SK-N-SH (cell line): Measurements from ENCODE around the gene CNIH3. TPM values are rescaled to one million over a fixed set of nuclear protein-coding genes. Genes with fewer than 3 reads are reported as not detected.

Experiments
- CTCF ChIA-PET: fragments of 300-600, 350-600 bp; formaldehyde crosslinking; extraction: SDS; loops from one replicate; lab custom pipeline; 2021; lab: Yijun Ruan, JAX
- POLR2A ChIA-PET: fragments of 350-600 bp; sonication (Branson Sonifier 250); formaldehyde crosslinking; extraction: SDS; loops from one replicate; lab custom pipeline; 2020; ENCODE audit warnings: antibody characterized with exemption, inconsistent platforms; lab: Yijun Ruan, JAX
- DNase-seq: peaks from one replicate; pipeline ENCODE4 v3.0.0; 2012
- H2AFZ ChIP-seq: fragments of 200-600 bp; sonication (generic); 2 replicates; pipeline ENCODE4 v1.8.1; 2016; ENCODE audit warnings: antibody characterized with exemption, mild to moderate bottlenecking, low read depth
- H3F3A ChIP-seq: fragments of 200-600 bp; sonication (generic); replicated peaks from 2 replicates; pipeline ENCODE3; 2016; ENCODE audit warnings: antibody characterized with exemption, mild to moderate bottlenecking; ENCODE audit not compliant: insufficient read depth
- H3K27ac ChIP-seq, 2 experiments: fragments of 200-500 bp in 1 of 2; fragments of 200-600 bp in 1 of 2; sonication (Bioruptor generic) in 1 of 2; sonication (generic), shearing (Covaris generic) in 1 of 2; 2 replicates each; pipeline versions ENCODE4 v1.5.1 to v1.6.1; 2014 to 2016; ENCODE audit warnings: low read depth in 2 of 2, inconsistent platforms in 1 of 2, low read length in 1 of 2, mild to moderate bottlenecking in 1 of 2, mixed read lengths in 1 of 2
- H3K27me3 ChIP-seq: fragments of 200-600 bp; sonication (generic), shearing (Covaris generic); 2 replicates; pipeline ENCODE4 v1.6.1; 2016; ENCODE audit warnings: mixed run types; ENCODE audit not compliant: insufficient read depth
- H3K36me3 ChIP-seq, 2 experiments: fragments of 200-500 bp in 1 of 2; fragments of 200-600 bp in 1 of 2; sonication (Bioruptor generic) in 1 of 2; sonication (generic) in 1 of 2; replicated peaks in 1 of 2; 2 replicates each; pipeline versions ENCODE3 to v1.5.1; 2014 to 2016; ENCODE audit warnings: low read length in 1 of 2, mild to moderate bottlenecking in 1 of 2; ENCODE audit not compliant: insufficient read depth in 2 of 2, control insufficient read depth in 1 of 2
- H3K4me1 ChIP-seq, 2 experiments: fragments of 200-500 bp in 1 of 2; fragments of 200-600 bp in 1 of 2; sonication (Bioruptor generic) in 1 of 2; sonication (generic), shearing (Covaris generic) in 1 of 2; 2 replicates each; pipeline versions ENCODE4 v1.5.1 to v1.6.1; 2014 to 2016; ENCODE audit warnings: low read depth in 1 of 2, low read length in 1 of 2, mixed run types in 1 of 2; ENCODE audit not compliant: insufficient read depth in 2 of 2, control insufficient read depth in 1 of 2
- H3K4me2 ChIP-seq: fragments of 200-600 bp; sonication (generic), shearing (Covaris generic); 2 replicates; pipeline ENCODE4 v1.6.1; 2017; ENCODE audit warnings: mixed run types
- H3K4me3 ChIP-seq, 2 experiments: fragments of 200-500 bp in 1 of 2; fragments of 200-600 bp in 1 of 2; sonication (Bioruptor generic) in 1 of 2; sonication (generic), shearing (Covaris generic) in 1 of 2; 2 replicates each; pipeline versions ENCODE4 v1.5.1 to v1.8.1; 2014 to 2016; ENCODE audit warnings: low read depth in 2 of 2, inconsistent platforms in 1 of 2, low read length in 1 of 2, mild to moderate bottlenecking in 1 of 2, mixed read lengths in 1 of 2, moderate library complexity in 1 of 2
- H3K79me2 ChIP-seq: fragments of 200-600 bp; sonication (generic); 2 replicates; pipeline ENCODE4 v1.8.1; 2017; ENCODE audit warnings: mild to moderate bottlenecking; ENCODE audit not compliant: insufficient read depth
- H3K9ac ChIP-seq: fragments of 200-600 bp; sonication (generic); 2 replicates; pipeline ENCODE4 v1.6.1; 2017; ENCODE audit warnings: mixed run types
- H3K9me2 ChIP-seq: fragments of 200-600 bp; sonication (generic); 2 replicates; pipeline ENCODE4 v1.6.1; 2017; ENCODE audit warnings: mixed run types
- H3K9me3 ChIP-seq: fragments of 200-600 bp; sonication (generic); 2 replicates; pipeline ENCODE4 v1.6.1; 2017; ENCODE audit warnings: mixed run types, mild to moderate bottlenecking, moderate library complexity
- H4K20me1 ChIP-seq: fragments of 200-600 bp; sonication (generic); 2 replicates; pipeline ENCODE4 v1.6.1; 2017; ENCODE audit warnings: mild to moderate bottlenecking, mixed run types; ENCODE audit not compliant: insufficient read depth
- CTCF ChIP-seq: fragments of 200-600 bp; sonication (generic); IDR thresholded peaks from 2 replicates; pipeline ENCODE4 v1.6.1; 2017; ENCODE audit warnings: antibody characterized with exemption, mild to moderate bottlenecking, moderate library complexity
- EZH2phosphoT487 ChIP-seq: fragments of 200-600 bp; sonication (generic); IDR thresholded peaks from 2 replicates; pipeline ENCODE4 v1.6.1; 2017; ENCODE audit warnings: low read depth, mixed run types, mild to moderate bottlenecking, antibody characterized with exemption, moderate library complexity, borderline replicate concordance
- FOSL2 ChIP-seq: IDR thresholded peaks from 2 replicates; pipeline ENCODE4 v1.4.0; 2012; ENCODE audit warnings: low read depth, mild to moderate bottlenecking, moderate library complexity, borderline replicate concordance
- FOXM1 ChIP-seq: IDR thresholded peaks from 2 replicates; pipeline ENCODE4 v1.4.0; 2012; ENCODE audit warnings: low read depth, mild to moderate bottlenecking
- JUND ChIP-seq: IDR thresholded peaks from 2 replicates; pipeline ENCODE4 v1.4.0; 2012
- MXI1 ChIP-seq: IDR thresholded peaks from 2 replicates; pipeline ENCODE4 v1.6.1; 2012; ENCODE audit warnings: mild to moderate bottlenecking, low read depth, low read length, improper control_type of control experiment
- PBX3 ChIP-seq: IDR thresholded peaks from 2 replicates; pipeline ENCODE4; 2012
- POLR2AphosphoS5 ChIP-seq: IDR thresholded peaks from 2 replicates; pipeline ENCODE4 v1.6.1; 2012; ENCODE audit warnings: low read depth, low read length
- REST ChIP-seq: IDR thresholded peaks from 2 replicates; pipeline ENCODE4 v1.6.1; 2012; ENCODE audit warnings: mild to moderate bottlenecking, low read depth, low read length, moderate library complexity
- SMC3 ChIP-seq: IDR thresholded peaks from 2 replicates; pipeline ENCODE4 v1.6.1; 2012; ENCODE audit warnings: low read depth, low read length, improper control_type of control experiment
- YY1 ChIP-seq: IDR thresholded peaks from 2 replicates; pipeline ENCODE4 v1.4.0; 2012; ENCODE audit warnings: low read depth, mild to moderate bottlenecking
- WGBS: methylation state at CpG from one replicate; pipeline ENCODE4 v1.1.6; 2017; ENCODE audit warnings: low lambda C conversion rate; 5-methylcytosine and 5-hydroxymethylcytosine counted together
- polyA plus RNA-seq, 3 experiments: library from polyadenylated mRNA; depleted of rRNA; stranded (reverse); fragments of >200 nt; gene quantifications; 2 replicates each; pipeline ENCODE4 v1.2.3, GENCODE V29; 2012

The CNIH3 gene
- polyA plus RNA-seq, 1 of the 3 experiments (the other 2 are of a cell fraction): 18.8 TPM

GRCh38 chr1:224785622-224786021 is 169.5 kb downstream of the CNIH3 start:
- Histone ChIP-seq H3F3A (no peaks in the 10 kb centered on the region), H3K9ac (no peak overlapping the region), H3K4me2 (no peak overlapping the region), H3K4me3 (no peak overlapping the region), H3K9me3 (no peaks in the 10 kb centered on the region), H3K36me3 (no peaks in the 10 kb centered on the region), H2AFZ (no peak overlapping the region), H3K27ac (peak overlapping the region in 1 of 2 experiments; percentile 21; a peak in 1 of 4 replicates), H3K27me3 (no peaks in the 10 kb centered on the region), H3K9me2 (no peaks in the 10 kb centered on the region), H3K4me1 (no peaks in the 10 kb centered on the region), H3K79me2 (no peaks in the 10 kb centered on the region), H4K20me1 (no peaks in the 10 kb centered on the region)
- no peak for DNase-seq
- no peak for TF ChIP-seq FOXM1
- TF ChIP-seq POLR2AphosphoS5: no peak
- TF ChIP-seq CTCF: no peak
- TF ChIP-seq REST: no peak
- TF ChIP-seq YY1: no peak
- no peak for TF ChIP-seq FOSL2
- TF ChIP-seq JUND: no peak
- TF ChIP-seq SMC3: no peak
- no peak for TF ChIP-seq MXI1
- ChIA-PET CTCF (interaction anchor here (1.7 kb wide), 1 partner anchor 137 kb away, joined by 3 read pairs; no protein-coding TSS in a partner anchor), POLR2A (no interaction called here)
- WGBS: 84% methylated on average over 3 of the region's 3 CpGs

- H3K27ac ChIP-seq: no peak overlapping the region
- WGBS: 37% methylated on average over 3 of the region's 3 CpGs
- H3K4me2 ChIP-seq: no peak overlapping the region
- H3K9me2 ChIP-seq: no peaks in the 10 kb centered on the region
- TF ChIP-seq PBX3: peak; percentile 6; the same call in 1 of the 2 replicates
- TF ChIP-seq EZH2phosphoT487: no peak
- TF ChIP-seq, all 33 proteins: peak for 1
- no peak overlapping the region for H2AFZ ChIP-seq
- no peaks in the 10 kb centered on the region for H3K36me3 ChIP-seq
- H3F3A ChIP-seq: no peaks in the 10 kb centered on the region
- H3K79me2 ChIP-seq: no peaks in the 10 kb centered on the region
- H3K27me3 ChIP-seq: no peaks in the 10 kb centered on the region
- no peaks in the 10 kb centered on the region for H3K4me1 ChIP-seq
- CTCF ChIA-PET: interaction anchor here (1.0 to 1.2 kb wide), 2 partner anchors 64 to 142 kb away, joined by 3 to 4 read pairs; no protein-coding TSS in a partner anchor
- no peak overlapping the region for H3K4me3 ChIP-seq
- DNase-seq: no peak
- no peak overlapping the region for H3K9ac ChIP-seq
- POLR2A ChIA-PET: no interaction called here
- no peaks in the 10 kb centered on the region for H3K9me3 ChIP-seq
- H4K20me1 ChIP-seq: no peaks in the 10 kb centered on the region
Observed at GRCh38 chr1:224786533-224787250, 170.6 kb downstream of the CNIH3 start.
